Right ventricle myocardium inferior (tissue), 1 donor: Measurements from ENCODE around the gene HECA. TPM values are rescaled to one million over a fixed set of nuclear protein-coding genes. Genes with fewer than 3 reads are reported as not detected.
"Not testable (repeated sequence)": the region's sequence is repeated elsewhere in the genome, so short reads cannot be mapped to it uniquely, and the experiment has no call there.

ENCODE experiments used
- ATAC-seq: fragments of 200-7000 bp; cut with Tn5 transposase; one replicate; pipeline ENCODE4 v1.9.1; 2020; ENCODE audit warnings: mild to moderate bottlenecking, moderate library complexity
- DNase-seq: peaks from one replicate; pipeline ENCODE4 v3.0.0; 2021; ENCODE audit errors: missing footprints
- intact Hi-C: fragments of 100-400 bp; cut with DNase I; formaldehyde crosslinking; loops from one replicate; pipeline ENCODE4 v1.11.0; 2022
- long read RNA-seq: library from polyadenylated mRNA; unstranded; transcript quantifications from one replicate; pipeline ENCODE4 v2.0.0, GENCODE V29; 2021
- total RNA-seq: library from RNA; stranded (reverse); fragmentation: NEBNext Ultra II Directional; extraction: Animal tissue kit (Norgen Biotek cat#: 25700); gene quantifications from one replicate; pipeline ENCODE4 v1.2.1, GENCODE V29; 2021
- donor health status: DM: no; HTN: yes; CAD: no; lungs with severe emphysema.

HECA gene
- 54.9 TPM for total RNA-seq
- long read RNA-seq, full-length matches to known transcripts = 23 of 56 reads
- long read RNA-seq, partial matches to known transcripts = 31 of 56 reads
- long read RNA-seq, other reads (novel, unspliced or antisense) = 2 of 56 reads

DNA sequence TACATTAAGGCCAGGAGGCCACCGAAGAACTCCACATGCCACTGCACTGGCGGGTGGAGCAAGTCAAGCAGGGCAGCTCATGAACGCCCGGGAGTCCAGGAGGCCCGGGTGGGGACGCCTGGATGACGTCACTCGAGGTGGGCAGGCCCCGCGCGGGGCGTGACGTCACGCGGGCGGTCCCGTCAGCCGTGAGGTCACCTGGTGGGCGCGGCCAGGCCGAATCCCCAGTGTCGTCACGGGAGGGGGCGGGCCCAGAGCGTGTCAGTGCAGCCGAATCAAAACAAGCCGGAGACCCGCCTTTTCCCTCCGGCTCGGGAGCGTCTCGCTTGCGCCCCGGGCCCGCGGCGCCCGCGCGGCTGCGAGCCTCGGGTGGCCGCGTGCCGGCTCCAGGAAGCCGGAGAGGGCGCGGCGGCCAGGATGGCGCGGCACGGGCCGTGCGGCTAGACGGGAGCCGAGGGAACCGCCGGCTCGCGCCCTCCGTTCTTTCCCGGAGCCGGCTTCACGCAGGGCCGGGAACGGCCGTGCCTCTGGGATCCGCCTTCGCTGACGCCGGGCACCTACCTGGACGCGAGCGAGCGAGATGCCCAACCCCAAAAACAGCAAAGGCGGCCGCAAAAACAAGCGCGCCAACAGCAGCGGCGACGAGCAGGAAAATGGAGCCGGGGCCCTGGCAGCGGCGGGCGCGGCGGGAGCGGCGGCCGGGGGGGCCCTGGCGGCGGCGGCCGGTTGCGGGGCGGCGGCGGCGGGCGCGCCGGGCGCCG lies at the start of gene HECA:
Gene HECA, plus strand, starts transcription at position 264 of the 761 bp plus-strand sequence. Its CDS starts 317 bp downstream, at position 581.
- peak; percentile 94 for ATAC-seq
- intact Hi-C loops = loop anchor here (1.0 to 5.0 kb wide), 2 partner anchors 116 to 152 kb away; no protein-coding TSS in a partner anchor
- DNase-seq = peak; percentile 99

GRCh38 chr6:139091826-139092225 lies 43.1 kb upstream of the HECA start:
- no peak for DNase-seq
- intact Hi-C loops = no loop called here
- no peak for ATAC-seq

GRCh38 chr6:139099984-139100383 lies 34.9 kb upstream of the HECA start:
- no peak for DNase-seq
- intact Hi-C loops = no loop called here
- ATAC-seq = no peak

DNA sequence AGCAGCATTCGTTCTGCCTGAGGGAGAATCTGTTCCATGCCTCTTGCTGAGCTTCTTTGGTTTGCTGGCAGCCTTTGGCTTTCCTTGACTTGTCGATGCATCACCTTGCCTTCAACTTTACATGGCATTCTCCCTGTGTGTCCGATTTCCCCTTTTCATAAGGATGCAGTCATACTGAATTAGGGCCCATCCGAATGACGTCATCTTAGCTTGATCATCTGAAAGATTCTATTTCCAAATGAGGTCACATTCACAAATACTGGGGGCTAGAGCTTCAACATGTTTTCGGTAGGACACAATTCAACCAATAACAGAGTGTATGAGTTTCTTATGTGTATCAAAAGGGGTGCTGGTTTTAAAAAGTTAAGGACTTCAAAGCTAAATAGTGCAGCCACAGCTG lies 27.8 kb upstream of the HECA start:
- DNase-seq = no peak
- intact Hi-C loops = no loop called here
- ATAC-seq = no peak

DNA sequence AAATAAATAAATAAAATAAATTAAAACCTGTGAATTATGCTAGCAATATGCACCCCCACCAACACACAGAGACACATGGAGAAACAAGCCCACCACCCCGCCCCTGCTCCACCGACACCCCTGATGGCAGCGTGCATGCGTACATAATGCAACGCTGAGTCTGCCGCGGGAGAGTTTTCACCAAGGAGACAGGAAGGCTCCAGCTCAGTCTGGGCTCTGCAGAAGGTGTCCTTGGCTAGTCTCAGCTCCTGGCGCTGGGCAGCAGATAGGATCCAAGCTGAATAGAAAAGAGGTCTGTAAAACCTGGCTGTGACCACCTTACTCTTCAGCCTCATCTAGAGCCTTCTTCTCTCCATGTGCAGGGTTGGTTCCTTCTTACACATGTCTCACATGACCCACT lies 26.5 kb upstream of the HECA start:
- no peak for DNase-seq
- intact Hi-C loops = no loop called here
- ATAC-seq = no peak

DNA sequence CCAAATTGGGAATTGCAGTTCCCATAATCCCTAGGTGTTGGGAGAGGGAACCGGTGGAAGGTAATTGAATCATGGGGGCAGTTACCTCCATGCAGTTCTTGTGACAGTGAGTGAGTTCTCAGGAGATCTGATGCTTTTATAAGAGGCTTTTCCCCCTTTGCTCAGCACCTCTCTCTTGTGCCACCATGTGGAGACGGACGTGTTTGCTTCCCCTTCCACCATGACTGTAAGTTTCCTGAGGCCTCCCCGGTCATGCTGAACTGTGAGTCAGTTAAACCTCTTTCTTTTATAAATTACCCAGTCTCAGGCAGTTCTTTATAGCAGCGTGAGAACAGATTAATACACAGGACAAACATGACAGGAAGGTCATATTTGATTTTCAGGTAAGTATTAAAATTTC lies 25.3 kb upstream of the HECA start:
- no peak for DNase-seq
- intact Hi-C loops = no loop called here
- peak; percentile 44 for ATAC-seq

GRCh38 chr6:139112146-139112545 lies 22.7 kb upstream of the HECA start:
- ATAC-seq (no peak), DNase-seq (no peak)
- intact Hi-C loops = loop anchor here (10.0 kb wide), 2 partner anchors 87 to 297 kb away; partner anchors contain the start of gene ABRACL

DNA sequence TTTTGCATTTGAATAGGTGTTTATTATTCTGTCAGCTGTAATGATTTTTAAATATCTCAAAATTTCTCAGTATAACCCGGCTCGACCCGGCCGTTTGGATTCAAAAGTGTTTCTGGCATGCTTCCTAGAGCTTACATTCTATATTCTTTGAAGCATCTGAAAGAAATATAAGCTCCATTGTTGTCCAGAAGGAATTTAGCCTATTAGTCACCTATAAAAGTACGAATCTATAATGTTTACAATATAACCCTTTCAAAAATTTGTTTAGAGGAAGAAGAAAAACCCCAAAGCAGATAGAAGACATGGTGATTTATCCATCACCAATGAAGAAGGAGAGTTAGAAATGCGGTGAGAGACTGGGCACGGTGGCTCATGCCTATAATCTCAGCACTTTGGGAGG lies 22.3 kb upstream of the HECA start:
- ATAC-seq = no peak
- intact Hi-C loops = loop anchor here (10.0 kb wide), 2 partner anchors 88 to 298 kb away; partner anchors contain the start of gene ABRACL
- no peak for DNase-seq

- no peak for ATAC-seq
- no peak for DNase-seq
- intact Hi-C loops = loop anchor here (10.0 kb wide), 2 partner anchors 90 to 300 kb away; partner anchors contain the start of gene ABRACL
Observed at GRCh38 chr6:139114746-139115145, 20.1 kb upstream of the HECA start.

- intact Hi-C loops = loop anchor here (10.0 kb wide), 2 partner anchors 91 to 301 kb away; partner anchors contain the start of gene ABRACL
- DNase-seq (no peak), ATAC-seq (no peak)
Observed at GRCh38 chr6:139115989-139116758, 18.7 kb upstream of the HECA start.

GRCh38 chr6:139117734-139118133 lies 17.1 kb upstream of the HECA start:
- DNase-seq = no peak
- no peak for ATAC-seq
- intact Hi-C loops = loop anchor here (10.0 kb wide), 2 partner anchors 93 to 303 kb away; partner anchors contain the start of gene ABRACL

- DNase-seq (no peak), ATAC-seq (no peak)
- intact Hi-C loops = loop anchor here (10.0 kb wide), 2 partner anchors 95 to 305 kb away; partner anchors contain the start of gene ABRACL
Observed at GRCh38 chr6:139119552-139119951, 15.3 kb upstream of the HECA start.

- ATAC-seq, DNase-seq, intact Hi-C loops: not testable (repeated sequence)
Observed at GRCh38 chr6:139122823-139123222, 12.1 kb upstream of the HECA start.

GRCh38 chr6:139124887-139125672 lies 9.8 kb upstream of the HECA start:
- DNase-seq (peak; percentile 68), ATAC-seq (peak; percentile 96)
- intact Hi-C loops = loop anchor here (1.0 kb wide), 1 partner anchor 239 kb away; no protein-coding TSS in a partner anchor

DNA sequence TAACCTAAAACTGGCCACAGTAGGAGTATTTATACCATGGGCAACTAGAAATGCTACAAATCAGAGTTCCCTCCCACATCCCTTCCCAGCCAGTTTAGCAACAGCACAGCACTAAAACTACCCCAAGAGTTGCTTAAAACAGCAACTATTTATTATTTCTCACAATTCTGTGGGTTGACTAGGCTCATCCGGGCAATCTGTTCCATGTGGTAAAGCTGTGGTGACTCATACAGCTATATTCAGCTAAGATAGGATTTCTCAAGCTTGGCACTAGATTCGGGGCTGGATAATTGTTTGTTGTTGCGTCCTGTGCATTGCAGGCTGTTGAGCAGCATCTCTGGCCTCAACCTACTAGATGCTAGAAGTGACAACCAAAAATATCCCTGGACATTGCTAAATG lies 8.6 kb upstream of the HECA start:
- DNase-seq = no peak
- intact Hi-C loops = no loop called here
- ATAC-seq = peak; percentile 60

- intact Hi-C loops = no loop called here
- ATAC-seq = no peak
- no peak for DNase-seq
Observed at GRCh38 chr6:139126931-139127330, 7.9 kb upstream of the HECA start.

- ATAC-seq (no peak), DNase-seq (no peak)
- intact Hi-C loops = no loop called here
Observed at GRCh38 chr6:139129284-139129683, 5.6 kb upstream of the HECA start.

DNA sequence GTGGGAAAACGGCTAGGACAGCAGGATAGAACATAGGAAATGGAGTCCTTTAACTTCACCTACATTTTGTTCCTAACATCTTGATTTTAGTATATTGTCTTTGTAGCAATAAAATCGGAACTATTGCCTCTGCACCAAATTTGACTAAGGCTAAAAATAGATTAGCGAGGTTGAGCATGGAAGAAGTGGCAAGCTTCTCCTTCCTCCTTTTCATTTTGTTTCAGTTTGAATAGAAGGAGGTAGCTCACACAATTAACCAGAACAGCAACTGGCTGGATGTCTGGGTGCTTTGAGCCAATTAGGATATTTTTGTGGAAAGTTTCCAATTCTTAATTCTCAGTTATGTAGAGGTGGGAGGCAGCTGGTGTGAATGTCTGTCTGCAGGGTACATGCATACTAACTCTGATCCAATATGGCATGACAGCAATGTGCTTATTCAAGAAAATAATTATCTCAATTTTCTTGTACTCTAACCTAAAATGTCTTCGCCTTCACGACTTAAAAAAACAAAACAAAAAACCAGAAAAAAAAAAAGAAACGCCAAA lies 3.1 kb upstream of the HECA start:
- intact Hi-C loops = no loop called here
- ATAC-seq = no peak
- DNase-seq = no peak
